Measurements from ENCODE around the gene ADAMTS3.

GRCh38 chr4:72243641-72244040, 325.4 kb downstream of the ADAMTS3 start:
- TF ChIP-seq, protein P1, sequence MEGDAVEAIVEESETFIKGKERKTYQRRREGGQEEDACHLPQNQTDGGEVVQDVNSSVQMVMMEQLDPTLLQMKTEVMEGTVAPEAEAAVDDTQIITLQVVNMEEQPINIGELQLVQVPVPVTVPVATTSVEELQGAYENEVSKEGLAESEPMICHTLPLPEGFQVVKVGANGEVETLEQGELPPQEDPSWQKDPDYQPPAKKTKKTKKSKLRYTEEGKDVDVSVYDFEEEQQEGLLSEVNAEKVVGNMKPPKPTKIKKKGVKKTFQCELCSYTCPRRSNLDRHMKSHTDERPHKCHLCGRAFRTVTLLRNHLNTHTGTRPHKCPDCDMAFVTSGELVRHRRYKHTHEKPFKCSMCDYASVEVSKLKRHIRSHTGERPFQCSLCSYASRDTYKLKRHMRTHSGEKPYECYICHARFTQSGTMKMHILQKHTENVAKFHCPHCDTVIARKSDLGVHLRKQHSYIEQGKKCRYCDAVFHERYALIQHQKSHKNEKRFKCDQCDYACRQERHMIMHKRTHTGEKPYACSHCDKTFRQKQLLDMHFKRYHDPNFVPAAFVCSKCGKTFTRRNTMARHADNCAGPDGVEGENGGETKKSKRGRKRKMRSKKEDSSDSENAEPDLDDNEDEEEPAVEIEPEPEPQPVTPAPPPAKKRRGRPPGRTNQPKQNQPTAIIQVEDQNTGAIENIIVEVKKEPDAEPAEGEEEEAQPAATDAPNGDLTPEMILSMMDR (IDR thresholded peaks at IDR 0.05 in 4 of 5, conservative IDR thresholded peaks at IDR 0.05 in 1 of 5): no peak
- TF ChIP-seq POLR2A (IDR thresholded peaks at IDR 0.05): no peak
